GM12878 (cell line): ENCODE measurements around the gene COPE.

ENCODE experiments used
- ATF3 ChIP-seq: IDR thresholded peaks from 2 replicates; pipeline ENCODE4 v1.6.1; 2011; ENCODE audit warnings: low read depth, mild to moderate bottlenecking, low read length, moderate library complexity, borderline replicate concordance; ENCODE audit errors: extremely low read depth
- BCL3 ChIP-seq: IDR thresholded peaks from 2 replicates; pipeline ENCODE4 v1.6.1; 2011; ENCODE audit warnings: borderline replicate concordance, low read depth, mild to moderate bottlenecking, moderate library complexity, low read length; ENCODE audit not compliant: insufficient read depth, poor library complexity, severe bottlenecking
- BHLHE40 ChIP-seq, 2 experiments: fragments of 450-650 bp in 1 of 2; IDR thresholded peaks; 2 replicates each; pipeline ENCODE4 v1.6.1; 2011 to 2017; ENCODE audit warnings: low read depth in 2 of 2, borderline replicate concordance in 1 of 2, improper control_type of control experiment in 1 of 2, low read length in 1 of 2, mild to moderate bottlenecking in 1 of 2
- CTCF ChIP-seq, 3 experiments: IDR thresholded peaks in 2 of 3; conservative IDR thresholded peaks in 1 of 3; 2 replicates each; pipeline ENCODE4 v1.5.1; 2011; ENCODE audit warnings: low read depth in 3 of 3, low read length in 3 of 3, mild to moderate bottlenecking in 3 of 3, control low read depth in 2 of 3, moderate library complexity in 2 of 3, inconsistent platforms in 1 of 3, mixed read lengths in 1 of 3; ENCODE audit not compliant: control insufficient read depth in 2 of 3, insufficient read depth in 1 of 3; ENCODE audit errors: extremely low read depth in 1 of 3
- DPF2 ChIP-seq: fragments of 450-650 bp; IDR thresholded peaks from 2 replicates; pipeline ENCODE4 v1.6.1; 2017; ENCODE audit warnings: mild to moderate bottlenecking
- EZH2 ChIP-seq: IDR thresholded peaks from 2 replicates; pipeline ENCODE4 v1.6.1; 2012; ENCODE audit warnings: low read depth, mild to moderate bottlenecking, control low read depth, inconsistent platforms, low read length, borderline replicate concordance; ENCODE audit not compliant: control insufficient read depth
- HDGF ChIP-seq: fragments of 450-650 bp; IDR thresholded peaks from 2 replicates; pipeline ENCODE4 v1.6.1; 2016; ENCODE audit warnings: antibody characterized with exemption
- MLLT1 ChIP-seq: fragments of 450-650 bp; IDR thresholded peaks from 2 replicates; pipeline ENCODE4 v1.6.1; 2016; ENCODE audit warnings: mild to moderate bottlenecking
- POLR2A ChIP-seq: IDR thresholded peaks from 2 replicates; pipeline ENCODE4 v1.6.1; 2011; ENCODE audit warnings: low read depth, mild to moderate bottlenecking, low read length
- POLR2AphosphoS2 ChIP-seq: IDR thresholded peaks from 2 replicates; pipeline ENCODE4 v1.6.1; 2011; ENCODE audit warnings: low read depth, mild to moderate bottlenecking, low read length, improper control_type of control experiment, moderate library complexity
- RAD21 ChIP-seq: IDR thresholded peaks from 2 replicates; pipeline ENCODE4 v1.6.1; 2011; ENCODE audit warnings: mild to moderate bottlenecking, low read depth, low read length, moderate library complexity; ENCODE audit not compliant: insufficient read depth
- REST ChIP-seq: IDR thresholded peaks from 2 replicates; pipeline ENCODE4 v1.6.1; 2012; ENCODE audit warnings: mild to moderate bottlenecking, low read depth, low read length
- ZNF274 ChIP-seq: IDR thresholded peaks from one replicate; pipeline ENCODE4 v1.8.0; 2011; ENCODE audit not compliant: insufficient read length, insufficient read depth

GRCh38 chr19:18893587-18894253, 25.5 kb downstream of the COPE start:
- TF ChIP-seq BHLHE40 (IDR thresholded peaks at IDR 0.05; ENCODE audit: borderline replicate concordance in 1 of 2, low read depth in 2 of 2, low read length in 1 of 2) (no peak), BCL3 (no peak), ATF3 (no peak), REST (no peak), HDGF (no peak), CTCF (IDR thresholded peaks at IDR 0.05 in 2 of 3, conservative IDR thresholded peaks at IDR 0.05 in 1 of 3; ENCODE audit: control insufficient read depth in 2 of 3, extremely low read depth in 1 of 3, insufficient read depth in 1 of 3, low read depth in 3 of 3, low read length in 3 of 3) (no peak), MLLT1 (no peak), EZH2 (no peak), POLR2AphosphoS2 (no peak), ZNF274 (no peak), RAD21 (no peak), POLR2A (no peak), DPF2 (no peak)
